Neural progenitor cell (in vitro differentiated cells): ENCODE data around the gene ATP8B3.

ENCODE experiments used
- CTCF ChIP-seq: fragments of 200-600 bp; sonication (generic); IDR thresholded peaks from 2 replicates; pipeline ENCODE4 v1.5.1; 2017; ENCODE audit warnings: antibody characterized with exemption, mild to moderate bottlenecking
- EZH2 ChIP-seq: fragments of 200-600 bp; sonication (generic); IDR thresholded peaks from 2 replicates; pipeline ENCODE4 v1.6.1; 2017; ENCODE audit warnings: antibody characterized with exemption, mild to moderate bottlenecking, moderate library complexity
- EZH2phosphoT487 ChIP-seq: fragments of 200-600 bp; sonication (generic); IDR thresholded peaks from 2 replicates; pipeline ENCODE4 v1.6.1; 2017; ENCODE audit warnings: antibody characterized with exemption

DNA sequence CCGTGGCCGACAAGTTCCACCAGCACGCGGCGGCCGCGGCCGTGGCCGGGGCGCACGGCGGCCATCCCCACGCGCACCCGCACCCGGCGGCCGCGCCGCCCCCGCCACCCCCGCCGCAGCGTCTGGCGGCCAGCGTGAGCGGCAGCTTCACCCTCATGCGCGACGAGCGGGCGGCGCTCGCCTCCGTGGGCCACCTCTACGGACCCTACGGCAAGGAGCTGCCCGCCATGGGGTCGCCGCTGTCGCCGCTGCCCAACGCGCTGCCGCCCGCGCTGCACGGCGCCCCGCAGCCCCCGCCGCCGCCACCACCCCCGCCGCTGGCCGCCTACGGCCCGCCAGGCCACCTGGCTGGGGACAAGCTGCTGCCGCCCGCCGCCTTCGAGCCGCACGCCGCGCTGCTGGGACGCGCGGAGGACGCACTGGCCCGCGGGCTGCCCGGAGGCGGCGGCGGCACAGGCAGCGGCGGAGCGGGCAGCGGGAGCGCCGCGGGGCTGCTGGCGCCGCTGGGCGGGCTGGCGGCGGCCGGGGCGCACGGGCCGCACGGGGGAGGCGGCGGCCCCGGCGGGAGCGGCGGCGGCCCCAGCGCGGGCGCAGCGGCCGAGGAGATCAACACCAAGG, 57.9 kb downstream of the ATP8B3 start:
- TF ChIP-seq CTCF: no peak
- no peak for TF ChIP-seq EZH2phosphoT487
- TF ChIP-seq EZH2: no peak
